Measurements from ENCODE around the gene CLDN3.

CLDN3 gene

DNA sequence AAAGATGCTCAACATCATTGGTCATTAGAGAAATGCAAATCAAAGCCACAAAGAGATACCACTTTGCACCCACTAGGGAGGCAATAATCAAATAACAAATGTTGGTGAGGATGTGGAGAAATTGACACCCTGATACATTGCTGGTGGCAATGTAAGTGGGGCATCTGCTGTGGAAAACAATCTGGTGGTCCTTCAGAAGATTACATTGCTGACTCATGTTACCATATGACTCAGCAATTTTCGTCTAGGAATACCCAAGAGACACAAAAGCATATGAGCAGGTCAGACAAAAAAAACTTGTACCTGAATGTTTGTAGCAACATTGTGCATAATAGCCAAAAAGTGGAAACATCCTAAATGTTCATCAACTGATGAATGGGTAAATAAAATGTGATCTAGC, 4.9 kb upstream of the CLDN3 start:
- peaks cover 15% of the 10 kb centered on the region for H3K27me3 ChIP-seq (replicated peaks; ENCODE audit: control insufficient read depth, insufficient read depth, low read length, poor library complexity, severe bottlenecking)
- no peaks in the 10 kb centered on the region for H3K9me3 ChIP-seq (ENCODE audit: control insufficient read depth, low read length)
- DNase-seq, result no peak
- no peak overlapping the region for H3K4me3 ChIP-seq (ENCODE audit: insufficient read depth, low read depth, low read length, poor library complexity, severe bottlenecking)
- H3K4me1 ChIP-seq (ENCODE audit: control insufficient read depth, insufficient read depth, low read length, poor library complexity, severe bottlenecking), result peaks cover 6% of the 10 kb centered on the region
- H3K36me3 ChIP-seq (ENCODE audit: control insufficient read depth, insufficient read depth, low read length), result no peaks in the 10 kb centered on the region
- no peak overlapping the region for H3K27ac ChIP-seq (ENCODE audit: insufficient read depth, low read length, poor library complexity, severe bottlenecking)

DNA sequence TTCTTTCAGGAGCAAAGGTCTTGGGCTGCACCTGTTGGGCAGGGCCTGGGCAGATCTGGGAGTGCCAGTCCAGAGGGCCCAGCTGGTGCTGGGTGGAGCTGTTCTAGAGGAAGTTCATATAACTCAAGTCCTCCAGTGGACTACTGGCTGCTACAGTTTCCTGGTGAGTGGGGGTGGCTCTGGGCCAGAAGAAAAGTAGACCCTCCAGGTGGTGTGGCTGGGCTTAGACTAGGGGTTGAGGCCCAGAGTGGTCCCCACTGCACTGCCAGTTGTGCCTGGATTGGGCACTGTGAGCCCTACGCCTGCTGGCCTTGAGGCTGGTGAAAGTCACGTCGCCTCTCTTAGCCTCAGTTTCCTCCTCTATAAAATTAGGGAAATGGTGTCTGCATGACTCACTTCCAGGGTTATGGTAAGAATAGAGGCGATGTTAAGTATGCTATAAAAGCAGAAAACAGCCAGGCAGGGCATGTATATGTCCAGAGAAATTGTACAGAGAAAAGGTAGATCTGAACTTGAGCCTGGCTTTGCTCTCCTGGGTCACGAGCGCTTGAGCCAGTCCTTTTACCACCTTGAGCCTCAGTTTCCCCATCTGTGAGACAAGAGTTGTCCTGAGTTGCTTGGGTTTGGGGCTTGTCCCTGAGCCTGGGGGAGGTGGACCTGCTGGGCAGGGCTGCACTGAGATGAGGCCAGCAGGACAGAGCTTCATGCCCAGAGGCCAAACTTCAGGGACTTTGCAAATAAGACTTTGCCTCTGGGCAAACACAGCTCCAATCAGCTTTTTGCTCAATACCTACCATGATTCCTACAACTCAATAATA, 3.8 kb upstream of the CLDN3 start:
- Histone ChIP-seq H3K4me1 (ENCODE audit: control insufficient read depth, insufficient read depth, low read length, poor library complexity, severe bottlenecking) (peaks cover 7% of the 10 kb centered on the region), H3K9me3 (ENCODE audit: control insufficient read depth, low read length) (no peaks in the 10 kb centered on the region), H3K36me3 (ENCODE audit: control insufficient read depth, insufficient read depth, low read length) (no peaks in the 10 kb centered on the region), H3K4me3 (ENCODE audit: insufficient read depth, low read depth, low read length, poor library complexity, severe bottlenecking) (no peak overlapping the region), H3K27me3 (replicated peaks; ENCODE audit: control insufficient read depth, insufficient read depth, low read length, poor library complexity, severe bottlenecking) (peaks cover 22% of the 10 kb centered on the region), H3K27ac (ENCODE audit: insufficient read depth, low read length, poor library complexity, severe bottlenecking) (no peak overlapping the region)
- no peak for DNase-seq

DNA sequence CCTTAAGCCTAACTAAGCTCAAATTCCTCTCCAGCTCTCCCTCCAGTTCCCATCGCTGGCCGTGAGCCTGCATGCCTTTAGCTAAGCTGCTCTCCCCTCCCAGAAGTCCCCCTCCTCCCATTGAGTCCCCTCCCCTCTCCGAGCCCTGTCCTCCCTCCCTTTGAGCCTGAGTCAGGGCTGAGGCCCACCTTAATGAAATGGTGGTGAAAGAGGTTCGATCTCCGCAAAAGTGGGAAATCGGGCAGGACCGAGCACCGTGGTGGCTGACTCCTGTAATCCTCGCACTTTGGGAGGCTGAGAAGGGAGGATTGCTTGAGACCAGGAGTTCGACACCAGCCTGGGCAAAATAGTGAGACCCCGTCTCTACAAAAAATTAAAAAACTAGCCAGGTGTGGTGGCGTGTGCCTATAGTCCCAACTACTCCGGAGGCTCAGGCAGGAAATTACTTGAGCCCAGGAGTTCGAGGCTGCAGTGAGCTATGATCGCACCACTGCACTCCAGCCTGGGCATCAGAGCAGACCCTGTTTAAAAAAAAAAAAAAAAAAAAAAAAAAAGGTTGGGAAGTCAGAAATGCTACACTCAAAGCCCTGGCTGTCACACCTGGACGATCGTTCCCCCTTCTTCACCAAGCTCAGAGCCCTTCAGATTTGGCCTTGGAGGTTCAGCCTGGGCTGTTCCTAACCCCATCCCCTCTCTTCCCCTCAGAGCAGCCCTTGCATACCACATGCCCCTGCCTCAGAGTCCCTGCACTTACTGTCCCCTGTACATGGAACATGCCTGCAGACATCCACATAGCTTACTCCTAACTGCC, 995 bp upstream of the CLDN3 start:
- H3K36me3 ChIP-seq (ENCODE audit: control insufficient read depth, insufficient read depth, low read length), result no peaks in the 10 kb centered on the region
- no peak overlapping the region for H3K27ac ChIP-seq (ENCODE audit: insufficient read depth, low read length, poor library complexity, severe bottlenecking)
- no peaks in the 10 kb centered on the region for H3K9me3 ChIP-seq (ENCODE audit: control insufficient read depth, low read length)
- peak overlapping the region; percentile 15 for H3K4me3 ChIP-seq (ENCODE audit: insufficient read depth, low read depth, low read length, poor library complexity, severe bottlenecking)
- H3K27me3 ChIP-seq (replicated peaks; ENCODE audit: control insufficient read depth, insufficient read depth, low read length, poor library complexity, severe bottlenecking), result peaks cover 22% of the 10 kb centered on the region
- H3K4me1 ChIP-seq (ENCODE audit: control insufficient read depth, insufficient read depth, low read length, poor library complexity, severe bottlenecking), result peaks cover 7% of the 10 kb centered on the region
- DNase-seq, result no peak

DNA sequence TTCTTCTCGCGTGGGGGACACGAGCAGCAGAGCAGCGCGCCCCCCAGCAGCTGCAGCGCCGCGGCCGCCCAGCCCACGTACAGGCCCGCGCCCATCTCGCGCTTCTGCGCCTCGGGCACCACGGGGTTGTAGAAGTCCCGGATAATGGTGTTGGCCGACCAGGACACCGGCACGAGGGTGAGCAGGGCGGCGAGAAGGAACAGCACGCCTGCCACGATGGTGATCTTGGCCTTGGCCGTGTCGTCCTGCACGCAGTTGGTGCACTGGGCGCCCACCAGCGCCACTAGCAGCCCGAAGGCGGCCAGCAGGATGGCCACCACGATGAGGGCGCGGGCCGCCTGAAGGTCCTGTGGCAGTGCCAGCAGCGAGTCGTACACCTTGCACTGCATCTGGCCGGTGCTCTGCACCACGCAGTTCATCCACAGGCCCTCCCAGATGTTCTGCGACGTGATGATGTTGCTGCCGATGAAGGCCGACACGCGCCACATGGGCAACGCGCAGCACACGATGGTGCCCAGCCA, 529 bp downstream of the CLDN3 start:
- DNase-seq, result no peak
- peaks cover 22% of the 10 kb centered on the region for H3K27me3 ChIP-seq (replicated peaks; ENCODE audit: control insufficient read depth, insufficient read depth, low read length, poor library complexity, severe bottlenecking)
- no peaks in the 10 kb centered on the region for H3K9me3 ChIP-seq (ENCODE audit: control insufficient read depth, low read length)
- peaks cover 7% of the 10 kb centered on the region for H3K4me1 ChIP-seq (ENCODE audit: control insufficient read depth, insufficient read depth, low read length, poor library complexity, severe bottlenecking)
- no peak overlapping the region for H3K4me3 ChIP-seq (ENCODE audit: insufficient read depth, low read depth, low read length, poor library complexity, severe bottlenecking)
- H3K36me3 ChIP-seq (ENCODE audit: control insufficient read depth, insufficient read depth, low read length), result no peaks in the 10 kb centered on the region
- H3K27ac ChIP-seq (ENCODE audit: insufficient read depth, low read length, poor library complexity, severe bottlenecking), result no peak overlapping the region

DNA sequence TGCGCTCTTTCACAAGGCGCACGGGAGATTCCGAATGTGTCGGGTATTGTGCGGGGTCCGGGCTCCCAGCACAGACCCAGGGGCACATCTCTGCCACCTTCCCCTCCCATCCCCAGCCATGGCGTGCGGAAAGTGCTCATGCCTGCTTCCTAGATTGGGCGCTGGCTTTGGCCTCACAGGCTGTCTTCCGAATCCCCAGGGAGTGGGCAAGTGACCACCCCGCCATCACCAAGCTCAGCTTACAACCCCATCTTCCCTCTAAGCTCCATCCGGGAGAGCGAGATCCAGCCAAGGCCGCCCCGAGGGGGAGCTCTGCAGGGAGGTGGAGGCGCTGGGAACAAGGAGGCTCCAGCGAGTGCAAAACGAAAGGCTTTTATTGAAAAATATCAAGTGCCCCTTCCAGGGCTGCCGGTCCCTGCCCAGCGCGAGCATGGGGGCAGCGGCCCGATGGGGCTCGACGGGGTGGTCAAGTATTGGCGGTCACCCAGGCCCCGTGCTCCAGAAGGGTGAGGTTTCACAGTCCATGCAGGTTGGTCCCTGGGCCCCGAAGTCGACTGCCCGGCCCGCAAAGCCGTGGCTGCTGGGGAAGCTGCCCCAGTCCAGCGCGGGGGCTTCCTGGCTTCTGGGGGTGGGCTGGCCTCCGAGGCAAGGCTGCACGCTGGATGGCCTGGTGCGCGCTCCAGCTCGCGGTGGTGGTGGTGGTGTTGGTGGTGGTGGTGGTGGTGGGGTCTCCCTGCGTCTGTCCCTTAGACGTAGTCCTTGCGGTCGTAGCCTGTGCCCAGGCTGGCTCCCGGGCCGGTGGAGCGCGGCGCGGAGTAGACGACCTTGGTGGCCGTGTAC, 1.2 kb downstream of the CLDN3 start:
- H3K4me3 ChIP-seq (ENCODE audit: insufficient read depth, low read depth, low read length, poor library complexity, severe bottlenecking), result no peak overlapping the region
- no peak overlapping the region for H3K27ac ChIP-seq (ENCODE audit: insufficient read depth, low read length, poor library complexity, severe bottlenecking)
- peaks cover 22% of the 10 kb centered on the region for H3K27me3 ChIP-seq (replicated peaks; ENCODE audit: control insufficient read depth, insufficient read depth, low read length, poor library complexity, severe bottlenecking)
- H3K36me3 ChIP-seq (ENCODE audit: control insufficient read depth, insufficient read depth, low read length), result no peaks in the 10 kb centered on the region
- H3K9me3 ChIP-seq (ENCODE audit: control insufficient read depth, low read length), result no peaks in the 10 kb centered on the region
- DNase-seq, result no peak
- H3K4me1 ChIP-seq (ENCODE audit: control insufficient read depth, insufficient read depth, low read length, poor library complexity, severe bottlenecking), result peaks cover 7% of the 10 kb centered on the region

DNA sequence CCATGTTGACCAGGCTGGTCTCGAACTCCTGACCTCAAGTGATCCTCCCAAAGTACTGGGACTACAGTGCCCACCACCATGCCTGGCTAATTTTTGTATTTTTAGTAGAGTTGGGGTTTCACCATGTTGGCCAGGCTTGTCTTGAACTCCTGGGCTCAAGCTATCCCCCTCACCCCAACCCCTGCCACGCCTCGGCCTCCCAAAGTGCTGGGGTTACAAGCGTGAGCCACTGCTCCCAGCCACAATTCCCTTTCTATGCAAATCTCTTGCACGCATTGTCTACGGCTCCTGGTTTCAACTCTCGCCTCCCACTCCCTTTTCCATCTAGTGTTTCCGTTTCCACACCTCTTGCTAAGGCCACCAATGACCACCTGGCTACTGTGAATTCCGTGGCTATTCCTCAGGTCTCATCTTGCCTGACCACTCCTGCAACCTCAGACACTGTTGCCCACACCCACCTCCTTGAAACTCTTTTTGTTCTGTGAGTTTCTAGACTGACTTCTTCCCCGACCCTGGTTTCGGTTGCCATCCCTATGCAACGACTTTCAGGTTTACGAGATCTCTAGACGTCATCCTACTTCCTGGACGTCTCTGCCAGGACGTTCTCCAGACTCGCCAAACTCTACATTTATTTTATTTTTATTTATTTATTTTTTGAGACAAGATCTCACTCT, 3.4 kb downstream of the CLDN3 start:
- Histone ChIP-seq H3K27me3 (replicated peaks; ENCODE audit: control insufficient read depth, insufficient read depth, low read length, poor library complexity, severe bottlenecking) (peaks cover 22% of the 10 kb centered on the region), H3K4me3 (ENCODE audit: insufficient read depth, low read depth, low read length, poor library complexity, severe bottlenecking) (no peak overlapping the region), H3K27ac (ENCODE audit: insufficient read depth, low read length, poor library complexity, severe bottlenecking) (no peak overlapping the region)

DNA sequence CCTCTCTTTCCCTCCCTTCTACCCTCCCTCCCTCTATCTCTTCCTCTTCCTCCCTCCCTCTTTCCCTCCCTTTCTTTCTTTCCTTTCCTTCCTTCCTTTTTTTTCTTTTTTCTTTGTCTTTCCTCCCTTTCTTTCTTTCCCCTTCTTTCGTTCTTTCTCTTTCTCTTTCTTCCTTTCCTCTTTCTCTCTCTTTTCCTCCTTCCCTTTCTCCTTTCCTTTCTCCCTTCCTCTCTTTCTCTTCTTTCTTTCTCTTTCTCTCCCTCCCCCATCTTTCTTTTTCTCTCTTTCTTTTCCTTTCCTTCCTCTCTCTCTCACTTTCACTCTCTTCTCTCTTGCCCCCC, 7.4 kb downstream of the CLDN3 start:
- no peaks in the 10 kb centered on the region for H3K9me3 ChIP-seq (ENCODE audit: control insufficient read depth, low read length)
- no peak for DNase-seq
- no peak overlapping the region for H3K27ac ChIP-seq (ENCODE audit: insufficient read depth, low read length, poor library complexity, severe bottlenecking)
- H3K4me3 ChIP-seq (ENCODE audit: insufficient read depth, low read depth, low read length, poor library complexity, severe bottlenecking), result no peak overlapping the region
- H3K27me3 ChIP-seq (replicated peaks; ENCODE audit: control insufficient read depth, insufficient read depth, low read length, poor library complexity, severe bottlenecking), result no peaks in the 10 kb centered on the region
- H3K4me1 ChIP-seq (ENCODE audit: control insufficient read depth, insufficient read depth, low read length, poor library complexity, severe bottlenecking), result no peaks in the 10 kb centered on the region
- no peaks in the 10 kb centered on the region for H3K36me3 ChIP-seq (ENCODE audit: control insufficient read depth, insufficient read depth, low read length)

More for the DNA sequence above, 3.4 kb downstream of the CLDN3 start:
- Histone ChIP-seq H3K9me3 (ENCODE audit: control insufficient read depth, low read length) (no peaks in the 10 kb centered on the region), H3K4me1 (ENCODE audit: control insufficient read depth, insufficient read depth, low read length, poor library complexity, severe bottlenecking) (peaks cover 7% of the 10 kb centered on the region), H3K36me3 (ENCODE audit: control insufficient read depth, insufficient read depth, low read length) (no peaks in the 10 kb centered on the region)
- DNase-seq, result no peak

DNA sequence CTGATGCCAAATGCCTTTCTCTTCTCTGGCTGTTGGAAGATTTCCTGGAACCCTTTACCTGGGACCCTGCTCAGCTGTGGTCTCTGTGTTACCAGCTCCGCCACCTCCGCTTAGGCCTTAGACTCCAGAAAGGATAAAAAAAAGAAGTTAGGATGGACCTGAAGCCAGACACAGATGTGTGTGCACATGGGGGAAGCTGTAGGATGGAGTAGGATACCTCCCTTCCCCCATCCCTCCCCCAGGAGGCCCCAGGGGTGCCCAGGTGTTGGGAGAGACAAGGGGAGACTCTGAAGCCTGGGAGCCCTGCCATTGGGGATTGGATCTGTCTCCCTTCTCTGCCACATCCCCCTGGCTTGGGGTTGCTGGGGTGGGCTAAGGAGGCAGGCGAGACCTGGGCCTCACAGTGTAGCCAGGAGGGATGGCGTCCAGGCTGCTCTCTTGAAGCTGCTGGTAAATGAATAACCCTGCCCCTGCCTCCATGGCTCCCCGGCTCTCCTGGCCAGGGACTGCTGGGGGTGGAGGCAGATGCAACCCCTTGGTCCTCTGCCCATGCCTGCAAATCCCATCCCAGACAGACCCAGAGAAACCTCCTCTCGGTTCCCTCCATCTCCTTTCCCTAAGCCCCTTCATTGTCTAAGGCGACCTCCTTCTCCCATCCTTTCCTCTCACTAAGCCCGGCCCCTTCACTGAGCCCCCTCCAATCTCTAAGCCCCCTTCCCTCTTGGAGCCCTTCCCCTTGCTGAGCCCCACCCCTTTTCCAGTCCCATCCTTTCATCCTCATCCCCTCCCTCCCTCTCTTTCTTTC, 8.0 kb downstream of the CLDN3 start:
- H3K9me3 ChIP-seq (ENCODE audit: control insufficient read depth, low read length), result no peaks in the 10 kb centered on the region
- DNase-seq, result no peak
- H3K4me1 ChIP-seq (ENCODE audit: control insufficient read depth, insufficient read depth, low read length, poor library complexity, severe bottlenecking), result no peaks in the 10 kb centered on the region
- H3K36me3 ChIP-seq (ENCODE audit: control insufficient read depth, insufficient read depth, low read length), result no peaks in the 10 kb centered on the region
- no peaks in the 10 kb centered on the region for H3K27me3 ChIP-seq (replicated peaks; ENCODE audit: control insufficient read depth, insufficient read depth, low read length, poor library complexity, severe bottlenecking)
- no peak overlapping the region for H3K4me3 ChIP-seq (ENCODE audit: insufficient read depth, low read depth, low read length, poor library complexity, severe bottlenecking)
- no peak overlapping the region for H3K27ac ChIP-seq (ENCODE audit: insufficient read depth, low read length, poor library complexity, severe bottlenecking)
